ENCODE data around the gene C8G.

DNA sequence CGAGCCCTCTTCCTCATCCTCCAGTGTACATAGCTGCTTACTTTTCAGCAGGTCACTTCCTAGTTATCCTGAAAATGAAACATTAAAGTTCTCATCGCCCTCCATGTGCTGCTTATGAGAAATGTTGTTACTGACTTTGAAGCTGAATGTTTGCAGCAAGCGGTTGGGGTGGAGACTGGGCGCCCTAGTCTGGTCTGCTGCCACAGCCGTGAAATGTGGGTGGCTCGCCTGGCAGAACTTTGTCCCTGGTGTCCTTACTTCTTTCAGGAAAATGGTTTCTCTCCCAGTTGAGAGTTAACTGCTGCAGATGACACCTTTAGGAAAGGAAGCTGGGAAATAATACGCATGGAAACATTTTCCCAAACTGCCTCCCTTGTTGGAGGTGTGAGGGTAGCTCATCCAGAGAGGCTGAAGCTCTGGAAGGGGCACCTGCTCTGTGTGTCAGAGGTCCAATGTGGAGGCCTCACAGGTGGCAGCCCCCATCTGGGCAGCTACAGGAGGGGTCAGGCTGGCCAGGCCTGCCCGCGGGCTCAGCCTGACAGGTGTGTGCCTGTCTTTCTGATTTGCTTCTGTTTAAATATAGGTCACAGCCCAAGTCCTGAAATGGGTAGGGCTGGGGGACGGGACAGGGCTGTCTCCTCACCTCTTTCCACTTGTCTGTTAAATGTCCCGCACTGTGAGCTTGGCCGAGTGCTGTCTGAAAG lies 34.7 kb upstream of the C8G start:
- no peak for TF ChIP-seq SUZ12 (IDR thresholded peaks at IDR 0.05)
- TF ChIP-seq BHLHE40 (IDR thresholded peaks at IDR 0.05; ENCODE audit: borderline replicate concordance), result no peak
- no peak for TF ChIP-seq ARNT (IDR thresholded peaks at IDR 0.05)
- no peak for TF ChIP-seq SP1 (IDR thresholded peaks at IDR 0.05)
- no peak for TF ChIP-seq CTBP1 (IDR thresholded peaks at IDR 0.05; ENCODE audit: borderline replicate concordance)
- TF ChIP-seq FOXA1 (IDR thresholded peaks at IDR 0.05), result no peak
- no peak for TF ChIP-seq FOXM1 (IDR thresholded peaks at IDR 0.05; ENCODE audit: borderline replicate concordance)
- TF ChIP-seq ZNF384 (IDR thresholded peaks at IDR 0.05), result no peak
- no peak for TF ChIP-seq NFRKB (IDR thresholded peaks at IDR 0.05)
- no peak for TF ChIP-seq HDGF (IDR thresholded peaks at IDR 0.05; ENCODE audit: borderline replicate concordance)
- no peak for TF ChIP-seq LEF1 (IDR thresholded peaks at IDR 0.05; ENCODE audit: borderline replicate concordance)
- no peak for TF ChIP-seq TARDBP (IDR thresholded peaks at IDR 0.05)

All from HEK293T (cell line).